HepG2 (cell line): ENCODE results near the gene WNK4. TPM values are rescaled to one million over a fixed set of nuclear protein-coding genes. Genes with fewer than 3 reads are reported as not detected.
A peak's percentile ranks its signal among the peaks of the same experiment; 100 is the strongest.

Experiments
- BCLAF1 ChIP-seq: fragments of 450-650 bp; IDR thresholded peaks from 2 replicates; pipeline ENCODE4 v1.6.1; 2017; ENCODE audit warnings: mild to moderate bottlenecking
- HMG20B ChIP-seq: conservative IDR thresholded peaks from 2 replicates; pipeline ENCODE4 v1.6.1; 2016; ENCODE audit warnings: missing genetic modification reagents, missing compliant biosample characterization
- HNRNPL ChIP-seq: fragments of 200-400 bp; formaldehyde crosslinking; IDR thresholded peaks from 2 replicates; pipeline ENCODE4 v1.6.1; 2017; ENCODE audit warnings: mild to moderate bottlenecking, low read depth, low read length
- HOMEZ ChIP-seq: IDR thresholded peaks from 2 replicates; pipeline ENCODE4 v1.6.1; 2016; ENCODE audit warnings: low read depth
- JUN ChIP-seq: sonication (generic); formaldehyde crosslinking; IDR thresholded peaks from 2 replicates; pipeline ENCODE4 v1.4.0; 2020; ENCODE audit warnings: mild to moderate bottlenecking, missing genetic modification reagents
- KDM3A ChIP-seq: IDR thresholded peaks from 2 replicates; pipeline ENCODE4 v1.6.1; 2018; ENCODE audit warnings: low read depth, missing compliant biosample characterization
- MBD4 ChIP-seq: IDR thresholded peaks from 2 replicates; pipeline ENCODE4 v1.6.1; 2012; ENCODE audit warnings: low read length, inconsistent platforms, borderline replicate concordance
- MED8 ChIP-seq: sonication (generic); formaldehyde crosslinking; IDR thresholded peaks from 2 replicates; pipeline ENCODE4 v1.8.1; 2023; ENCODE audit warnings: mild to moderate bottlenecking, missing genetic modification reagents; ENCODE audit not compliant: insufficient replicate concordance
- MTERF4 ChIP-seq: sonication (generic); formaldehyde crosslinking; IDR thresholded peaks from 2 replicates; pipeline ENCODE4 v1.8.0; 2023; ENCODE audit warnings: mild to moderate bottlenecking, missing genetic modification reagents
- NFATC3 ChIP-seq: sonication (generic); formaldehyde crosslinking; IDR thresholded peaks from 2 replicates; pipeline ENCODE4 v1.5.1; 2020; ENCODE audit warnings: mild to moderate bottlenecking, missing genetic modification reagents
- NFIC ChIP-seq: IDR thresholded peaks from 2 replicates; pipeline ENCODE4 v1.6.1; 2012; ENCODE audit warnings: mild to moderate bottlenecking, low read length, inconsistent platforms
- RCOR2 ChIP-seq: IDR thresholded peaks from 2 replicates; pipeline ENCODE4 v1.6.1; 2016; ENCODE audit warnings: missing biosample characterization, missing genetic modification reagents
- SAP130 ChIP-seq: IDR thresholded peaks from 2 replicates; pipeline ENCODE4 v1.6.1; 2016; ENCODE audit warnings: low read depth
- SOX5 ChIP-seq: IDR thresholded peaks from 2 replicates; pipeline ENCODE4 v1.6.1; 2016; ENCODE audit warnings: borderline replicate concordance
- STAG1 ChIP-seq: sonication (generic); formaldehyde crosslinking; IDR thresholded peaks from 2 replicates; pipeline ENCODE4 v1.4.0; 2020; ENCODE audit warnings: missing genetic modification reagents
- ZFY ChIP-seq: sonication (generic); formaldehyde crosslinking; IDR thresholded peaks from 2 replicates; pipeline ENCODE4 v1.4.0; 2020; ENCODE audit warnings: missing genetic modification reagents
- ZMYM3 ChIP-seq: sonication (generic); formaldehyde crosslinking; IDR thresholded peaks from 2 replicates; pipeline ENCODE4 v1.5.1; 2020; ENCODE audit warnings: mild to moderate bottlenecking, missing genetic modification reagents
- ZNF180 ChIP-seq: sonication (generic); formaldehyde crosslinking; IDR thresholded peaks from 2 replicates; pipeline ENCODE4 v1.4.0; 2020; ENCODE audit warnings: low read depth, missing genetic modification reagents, borderline replicate concordance
- ZNF24 ChIP-seq: fragments of 450-650 bp; IDR thresholded peaks from 2 replicates; pipeline ENCODE4 v1.6.1; 2017; ENCODE audit warnings: antibody characterized with exemption, mild to moderate bottlenecking
- ZNF274 ChIP-seq: sonication (generic); formaldehyde crosslinking; IDR thresholded peaks from 2 replicates; pipeline ENCODE4 v1.5.1; 2020; ENCODE audit warnings: mild to moderate bottlenecking, missing genetic modification reagents
- ZNF337 ChIP-seq: sonication (generic); formaldehyde crosslinking; IDR thresholded peaks from 2 replicates; pipeline ENCODE4 v1.5.1; 2020; ENCODE audit warnings: missing genetic modification reagents, low read depth, mild to moderate bottlenecking, borderline replicate concordance
- ZNF597 ChIP-seq: sonication (generic); formaldehyde crosslinking; IDR thresholded peaks from 2 replicates; pipeline ENCODE4 v1.5.0; 2020; ENCODE audit warnings: missing genetic modification reagents
- ZNF709 ChIP-seq: sonication (generic); formaldehyde crosslinking; IDR thresholded peaks from 2 replicates; pipeline ENCODE4 v1.5.0; 2020; ENCODE audit warnings: mild to moderate bottlenecking, missing genetic modification reagents
- ZNF761 ChIP-seq: sonication (generic); formaldehyde crosslinking; conservative IDR thresholded peaks from 2 replicates; pipeline ENCODE4 v1.4.0; 2020; ENCODE audit warnings: mild to moderate bottlenecking, missing genetic modification reagents
- ZNF766 ChIP-seq: sonication (generic); formaldehyde crosslinking; IDR thresholded peaks from 2 replicates; pipeline ENCODE4 v1.5.0; 2020; ENCODE audit warnings: missing genetic modification reagents, borderline replicate concordance
- ZSCAN12 ChIP-seq: sonication (generic); formaldehyde crosslinking; IDR thresholded peaks from 2 replicates; pipeline ENCODE4 v1.9.0; 2021; ENCODE audit warnings: mild to moderate bottlenecking, missing genetic modification reagents
- ZSCAN21 ChIP-seq: sonication (generic); formaldehyde crosslinking; IDR thresholded peaks from 2 replicates; pipeline ENCODE4 v1.8.0; 2022; ENCODE audit warnings: mild to moderate bottlenecking, missing genetic modification reagents, moderate library complexity, borderline replicate concordance
- polyA plus RNA-seq, 8 experiments: library from polyadenylated mRNA; depleted of rRNA in 3 of 8; stranded (reverse) in 7 of 8; unstranded in 1 of 8; fragments of >200 nt; fragmentation: Illumina TruSeq in 4 of 8; extraction: Trizol in 4 of 8; gene quantifications; 2 replicates each; pipeline versions ENCODE4 v1.2.1 to v1.2.3, GENCODE V29; 2011 to 2016; ENCODE audit warnings: low read depth in 4 of 8, missing spikeins in 1 of 8, mixed read lengths in 1 of 8; ENCODE audit not compliant: insufficient read depth in 1 of 8
- total RNA-seq, 5 experiments: library from RNA; depleted of rRNA; stranded (reverse); fragments of >200 nt; fragmentation: Illumina TruSeq; extraction: Trizol; gene quantifications; 2 replicates each; pipeline ENCODE4 v1.2.3, GENCODE V29; 2016; ENCODE audit warnings: low read depth in 1 of 5

Gene WNK4
- total and polyA plus RNA-seq, 2 of the 13 experiments (the other 11 are each of a cell fraction or from before 2014, with no cell fraction given): 2.7 to 13.7 TPM

GRCh38 chr17:42775534-42776098 lies 4.8 kb upstream of the WNK4 start (continued):
- TF ChIP-seq HOMEZ (CRISPR knock-in tag) (no peak), BCLAF1 (no peak), ZNF761 (CRISPR knock-in tag) (no peak), ZFY (CRISPR knock-in tag) (no peak), SOX5 (CRISPR knock-in tag) (peak; percentile 69), ZSCAN21 (no peak), HMG20B (no peak), ZNF709 (CRISPR knock-in tag) (no peak), SAP130 (peak; percentile 67), ZNF274 (CRISPR knock-in tag) (no peak), ZNF24 (no peak), MBD4 (no peak), MED8 (CRISPR knock-in tag) (no peak), RCOR2 (CRISPR knock-in tag) (no peak), HNRNPL (no peak), ZSCAN12 (CRISPR knock-in tag) (no peak), ZNF337 (no peak), ZMYM3 (no peak), ZNF766 (CRISPR knock-in tag) (no peak), ZNF180 (no peak), STAG1 (CRISPR knock-in tag) (no peak), NFIC (no peak), NFATC3 (no peak), KDM3A (CRISPR knock-in tag) (no peak), JUN (no peak), ZNF597 (CRISPR knock-in tag) (no peak), MTERF4 (no peak)
